Right forelimb (tissue), 1 donor: ENCODE measurements around the gene TRAF7.

Source experiments
- DNase-seq: peaks from one replicate; pipeline ENCODE4 v3.0.0-alpha.2; 2018

TRAF7 gene

GRCh38 chr16:2148714-2149629, 6.6 kb upstream of the TRAF7 start:
- DNase-seq, result peak; percentile 56

DNA sequence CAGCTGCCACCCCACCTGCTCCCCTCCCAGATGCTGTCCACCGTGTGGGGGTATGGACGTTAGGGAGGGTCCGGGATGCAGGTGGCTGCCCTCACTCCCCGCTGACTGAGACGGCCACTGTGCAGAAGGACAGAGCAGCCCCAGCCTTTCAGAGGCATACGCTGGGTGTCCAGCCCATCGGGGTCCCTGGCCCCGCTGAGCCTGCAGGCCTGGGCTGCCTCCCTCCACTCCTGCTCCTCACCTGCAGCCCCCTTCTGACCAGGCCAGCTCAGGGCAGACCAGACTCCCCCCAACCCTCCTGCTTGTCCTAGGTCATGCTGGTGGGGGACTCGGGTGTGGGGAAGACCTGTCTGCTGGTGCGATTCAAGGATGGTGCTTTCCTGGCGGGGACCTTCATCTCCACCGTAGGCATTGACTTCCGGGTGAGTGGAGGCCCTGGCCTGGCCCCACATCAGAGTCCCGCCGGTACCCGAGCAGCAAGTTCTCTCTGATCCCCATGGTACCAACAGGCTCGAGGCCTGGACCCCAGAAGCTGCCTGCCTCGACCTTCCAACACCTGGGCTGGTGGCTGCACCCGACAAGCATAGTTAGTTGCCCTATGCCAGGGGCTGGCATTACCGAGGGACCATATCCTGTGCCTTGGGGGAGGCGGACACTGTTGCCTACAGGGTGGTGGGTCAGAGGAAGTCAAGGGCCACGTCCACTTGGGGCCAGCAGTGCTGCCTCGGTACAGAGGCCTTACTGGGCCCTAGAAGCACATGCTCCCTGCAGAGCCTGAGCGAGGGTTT, 5.8 kb upstream of the TRAF7 start:
- peak; percentile 46 for DNase-seq

DNA sequence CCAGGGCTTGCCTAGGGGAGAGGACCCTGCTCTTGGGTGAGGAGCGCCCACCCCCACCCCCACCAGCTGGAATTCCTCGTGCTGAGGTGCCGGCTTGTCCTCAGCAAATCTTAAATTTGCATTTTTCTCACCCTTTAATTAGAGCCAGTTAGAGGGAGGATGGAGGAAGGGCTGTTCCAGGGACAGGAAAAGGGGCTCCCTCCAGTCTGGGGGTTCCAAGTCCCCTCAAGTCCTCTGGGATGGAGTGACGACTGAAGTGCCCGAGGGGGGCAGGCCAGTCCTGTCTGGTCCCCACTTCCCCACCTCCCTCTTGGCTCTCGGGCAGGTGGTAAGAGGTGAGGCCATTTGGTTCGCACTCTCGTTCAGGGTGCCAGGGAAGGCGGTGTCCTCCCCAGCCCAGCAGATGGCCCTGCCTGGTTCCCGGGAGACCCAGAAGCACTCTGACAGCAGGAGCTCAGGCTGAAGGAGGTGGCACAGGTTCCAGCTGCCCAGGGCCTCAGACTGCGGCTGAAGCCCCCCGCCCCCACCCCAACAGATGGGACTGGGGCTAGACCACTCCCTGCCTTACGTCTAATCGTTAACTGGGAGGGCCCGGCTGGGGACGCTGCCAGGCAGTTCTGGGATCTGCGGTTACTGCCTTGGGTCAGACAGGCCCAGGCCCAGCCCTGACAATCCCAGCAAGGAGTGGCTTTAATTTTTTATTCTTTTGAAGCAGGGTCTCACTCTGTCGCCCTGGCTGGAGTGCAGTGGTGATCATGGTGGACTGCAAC, 5.0 kb upstream of the TRAF7 start:
- DNase-seq, result no peak

DNA sequence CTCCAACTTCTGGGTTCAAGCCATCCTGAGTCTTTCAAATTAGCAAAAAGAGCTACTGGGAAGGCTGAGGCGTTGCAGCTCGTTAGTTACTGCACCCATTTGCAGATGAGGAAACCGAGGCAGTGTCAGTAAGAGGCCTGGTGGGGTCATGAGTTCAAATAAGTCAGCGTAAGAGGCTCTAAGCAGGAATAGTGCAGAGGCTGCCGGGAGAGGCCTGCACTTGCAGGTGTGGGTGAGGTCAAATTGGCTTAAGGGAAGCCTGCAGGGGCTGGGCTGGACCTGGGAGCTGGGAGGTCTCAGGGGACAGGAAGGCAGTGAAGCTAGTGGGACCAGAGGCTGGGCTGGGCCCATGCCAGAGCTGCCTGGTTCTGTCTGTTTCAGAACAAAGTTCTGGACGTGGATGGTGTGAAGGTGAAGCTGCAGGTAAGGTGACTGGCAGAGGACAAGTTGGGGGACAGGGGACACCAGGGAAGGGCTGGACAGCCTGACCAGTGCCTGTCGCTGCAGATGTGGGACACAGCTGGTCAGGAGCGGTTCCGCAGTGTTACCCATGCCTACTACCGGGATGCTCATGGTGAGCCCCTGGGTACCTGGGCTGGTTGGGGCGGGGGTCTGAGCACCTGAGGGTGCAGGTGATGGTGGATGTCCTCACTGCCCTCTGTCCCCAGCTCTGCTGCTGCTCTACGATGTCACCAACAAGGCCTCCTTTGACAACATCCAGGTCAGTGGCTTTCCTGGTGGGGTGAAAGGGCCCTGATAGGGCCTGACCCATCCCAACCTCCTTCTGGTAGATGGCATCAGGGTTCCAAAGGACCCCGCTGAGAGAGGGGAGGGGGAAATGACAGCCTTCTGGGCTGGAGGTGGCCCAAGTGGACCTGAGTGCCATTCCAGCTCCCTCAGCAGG, 4.1 kb upstream of the TRAF7 start:
- DNase-seq, result no peak

DNA sequence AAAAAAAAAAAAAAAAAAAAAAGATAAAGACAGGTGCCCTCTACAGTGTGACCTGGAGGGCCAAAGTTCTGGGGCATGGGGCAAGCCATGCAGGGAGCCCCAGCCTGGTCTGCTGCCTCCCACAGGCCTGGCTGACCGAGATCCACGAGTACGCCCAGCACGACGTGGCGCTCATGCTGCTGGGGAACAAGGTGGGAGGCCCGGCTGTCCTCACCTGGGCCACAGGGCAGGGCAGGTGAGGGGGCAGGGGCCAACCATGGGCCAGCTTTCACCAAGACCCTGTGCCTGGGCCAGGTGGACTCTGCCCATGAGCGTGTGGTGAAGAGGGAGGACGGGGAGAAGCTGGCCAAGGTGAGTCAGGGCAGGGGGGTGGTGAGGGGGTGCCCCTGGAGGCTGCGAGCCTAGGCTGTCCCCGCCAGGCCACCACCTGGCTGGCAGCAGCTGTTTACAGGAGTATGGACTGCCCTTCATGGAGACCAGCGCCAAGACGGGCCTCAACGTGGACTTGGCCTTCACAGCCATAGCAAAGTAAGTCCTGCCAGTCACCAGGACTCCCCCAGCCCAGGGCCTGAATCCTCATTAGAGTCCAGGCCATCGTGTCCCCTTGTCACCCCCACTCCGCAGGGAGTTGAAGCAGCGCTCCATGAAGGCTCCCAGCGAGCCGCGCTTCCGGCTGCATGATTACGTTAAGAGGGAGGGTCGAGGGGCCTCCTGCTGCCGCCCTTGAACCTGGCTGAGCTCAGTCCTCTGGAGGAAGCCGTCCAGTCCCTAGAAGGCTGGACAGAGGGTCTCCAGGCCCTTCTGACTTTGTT, 2.7 kb upstream of the TRAF7 start:
- no peak for DNase-seq

GRCh38 chr16:2154533-2155090, 970 bp upstream of the TRAF7 start:
- no peak for DNase-seq

DNA sequence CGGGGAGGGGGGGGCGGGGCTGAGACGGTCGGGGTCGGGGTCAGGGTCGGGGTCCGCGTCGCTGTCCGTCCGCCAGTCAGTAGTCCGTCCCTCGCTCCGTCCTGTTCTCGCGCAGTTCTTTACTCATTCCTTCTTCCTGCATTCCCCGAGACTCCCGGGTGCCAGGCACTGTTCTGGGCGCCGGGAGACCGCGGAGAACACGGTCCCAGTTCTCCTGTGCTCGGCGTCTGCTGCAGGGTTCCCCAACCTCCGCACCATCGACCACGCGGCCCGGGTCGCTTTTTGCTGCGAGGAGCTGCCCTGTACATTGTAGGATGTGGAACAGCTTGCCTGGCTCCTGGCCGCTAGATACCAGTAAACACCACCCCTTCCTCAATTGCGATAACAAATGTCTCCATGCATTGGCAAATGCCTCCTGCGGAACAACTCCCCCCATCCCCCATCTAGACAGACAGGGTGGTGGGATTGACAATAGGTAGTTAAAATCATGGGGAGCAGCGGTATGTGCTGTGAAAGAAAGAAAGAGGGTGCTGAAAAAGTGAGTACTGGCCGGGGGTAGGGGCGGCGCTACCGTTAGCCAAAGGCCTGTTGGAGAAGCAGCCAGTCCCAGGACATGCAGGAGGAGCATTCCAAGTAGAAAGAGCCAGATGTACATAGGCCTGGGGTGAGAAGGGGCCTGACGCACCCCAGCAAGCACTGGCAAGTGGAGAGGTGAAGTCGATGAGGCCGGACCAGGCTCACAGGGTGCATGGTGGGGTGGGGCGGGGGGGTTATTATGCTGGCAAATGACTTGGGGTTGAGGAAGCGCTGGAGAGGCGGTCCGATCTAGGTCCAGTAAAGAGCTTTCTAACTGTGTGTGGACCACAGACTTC, 631 bp downstream of the TRAF7 start:
- peak; percentile 76 for DNase-seq

DNA sequence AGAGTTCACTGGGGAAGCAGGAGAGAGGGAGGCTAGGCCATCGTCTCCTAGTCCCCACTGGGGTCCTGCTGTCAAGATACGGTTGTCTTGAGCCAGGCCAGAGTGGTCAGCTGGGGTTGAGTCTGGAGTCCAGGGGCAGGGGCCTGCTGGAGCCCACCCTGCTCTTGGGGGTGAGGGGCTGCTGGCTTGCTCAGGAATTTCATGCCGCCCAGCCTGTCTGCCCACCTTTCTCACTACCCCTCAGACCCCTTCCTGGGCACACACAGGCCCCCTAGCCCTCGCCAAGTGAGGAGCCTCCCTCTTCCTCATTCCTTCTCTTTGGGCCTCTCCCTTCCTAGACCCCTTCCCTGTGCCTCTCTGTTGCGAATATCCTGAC, 1.3 kb downstream of the TRAF7 start:
- no peak for DNase-seq

DNA sequence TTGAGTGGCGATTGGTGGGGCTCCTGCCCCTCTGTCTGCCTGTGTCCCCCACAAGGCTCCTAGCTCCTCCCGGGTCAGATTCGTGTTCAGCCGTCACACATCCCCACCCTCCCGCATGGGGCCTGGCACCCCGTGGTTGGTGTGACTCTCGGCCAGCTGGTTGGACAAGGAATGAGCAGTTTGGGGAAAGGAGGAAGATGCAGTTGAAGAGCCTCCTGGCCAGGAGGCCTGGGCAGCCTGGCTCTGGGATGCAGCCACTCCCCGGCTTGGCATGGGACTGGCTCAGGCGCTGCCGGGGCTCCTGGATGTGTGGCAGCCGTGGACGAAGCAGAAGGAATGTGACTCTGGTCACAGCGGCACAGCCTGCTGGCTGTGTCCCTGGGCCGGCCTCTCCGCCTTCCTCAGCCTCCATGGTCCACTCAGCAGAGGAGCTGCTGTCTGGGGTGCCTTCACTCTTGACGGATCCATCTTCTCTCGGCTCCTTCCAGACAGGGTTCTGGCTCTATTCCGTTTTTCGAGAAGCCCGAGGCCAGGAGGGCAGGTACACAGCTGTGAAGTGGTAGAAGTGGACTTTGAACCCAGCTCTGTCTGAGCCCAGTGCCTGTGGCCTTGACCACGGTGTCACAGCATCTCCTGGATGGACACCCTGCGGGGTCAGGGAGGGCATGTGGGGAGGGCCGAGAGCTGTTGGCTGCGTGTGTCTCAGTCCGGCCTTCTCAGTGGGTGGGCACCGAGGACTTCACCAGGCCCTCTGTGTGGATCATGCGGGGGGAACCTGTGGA, 2.1 kb downstream of the TRAF7 start:
- DNase-seq, result no peak

DNA sequence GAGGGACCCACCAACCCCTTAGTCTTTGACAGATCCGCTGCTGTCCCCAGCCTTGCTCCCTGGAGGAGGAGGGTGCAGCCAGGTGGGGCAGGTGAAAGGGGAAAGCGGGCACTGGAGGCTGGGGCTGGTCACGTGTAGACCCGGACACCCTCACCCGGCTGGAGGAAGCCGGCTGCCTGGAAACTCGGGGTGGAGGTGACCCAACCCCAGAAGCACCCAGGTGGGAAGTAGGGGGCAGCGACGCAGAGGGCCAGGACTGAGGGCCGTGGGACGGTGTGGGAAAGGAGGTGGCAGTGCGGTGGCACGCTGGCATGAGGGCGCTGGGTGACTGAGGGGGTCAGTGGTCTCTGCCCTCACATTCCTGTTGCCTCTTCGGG, 2.7 kb downstream of the TRAF7 start:
- DNase-seq, result no peak

DNA sequence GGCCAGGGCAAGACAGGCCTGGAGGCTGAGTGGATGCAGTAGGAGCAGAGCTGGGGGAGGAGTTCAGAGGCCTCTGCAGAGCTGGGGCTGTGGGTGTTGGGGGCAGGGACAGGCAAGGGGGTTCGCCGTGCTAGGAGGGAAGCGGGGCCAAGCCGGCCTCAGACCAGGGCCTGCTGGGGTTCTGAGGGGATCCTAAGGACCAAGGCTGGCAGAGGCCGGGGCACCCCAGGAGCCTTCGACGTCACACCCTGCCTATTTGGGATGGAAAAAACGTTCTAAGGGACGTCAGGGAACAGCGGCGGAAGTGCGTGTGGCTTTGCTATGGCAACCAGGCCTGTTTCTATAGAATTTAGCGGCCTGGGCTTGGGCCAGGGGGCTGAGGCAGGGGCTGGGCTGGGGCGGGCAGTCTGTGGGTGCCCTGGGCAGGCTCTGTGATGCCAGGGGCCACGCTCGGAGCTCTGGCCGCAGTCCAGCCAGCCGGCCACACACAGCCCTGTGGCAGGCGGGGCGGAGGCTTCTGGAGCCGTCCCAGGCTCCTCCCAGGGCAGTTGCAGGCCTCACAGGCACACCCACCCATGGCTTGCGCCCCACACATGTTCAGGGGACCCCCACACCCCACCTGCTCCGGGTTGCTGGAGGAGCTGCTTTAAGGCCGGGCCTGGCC, 3.7 kb downstream of the TRAF7 start:
- peak; percentile 89 for DNase-seq

GRCh38 chr16:2160915-2161551, 5.5 kb downstream of the TRAF7 start:
- DNase-seq, result no peak

DNA sequence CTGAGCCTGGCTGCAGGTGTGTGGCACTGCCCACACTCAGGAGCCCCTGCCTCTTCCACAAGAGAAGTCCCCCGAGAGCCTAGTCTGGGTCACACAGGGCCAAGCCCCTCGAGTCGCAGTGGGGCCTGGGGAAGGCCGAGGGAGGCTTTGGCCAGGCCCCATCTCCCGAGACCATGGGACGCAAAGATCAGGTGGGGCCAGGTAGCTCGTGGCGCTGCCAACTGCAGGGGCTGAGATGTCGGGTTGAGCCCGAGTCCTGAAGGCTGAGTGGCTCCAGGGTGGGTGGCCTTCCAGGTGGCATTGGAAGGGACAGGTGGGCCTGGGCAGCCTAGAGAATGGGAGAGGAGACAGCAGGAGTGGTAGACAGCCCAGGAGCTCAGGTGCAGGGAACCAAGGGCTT, 6.3 kb downstream of the TRAF7 start:
- no peak for DNase-seq

DNA sequence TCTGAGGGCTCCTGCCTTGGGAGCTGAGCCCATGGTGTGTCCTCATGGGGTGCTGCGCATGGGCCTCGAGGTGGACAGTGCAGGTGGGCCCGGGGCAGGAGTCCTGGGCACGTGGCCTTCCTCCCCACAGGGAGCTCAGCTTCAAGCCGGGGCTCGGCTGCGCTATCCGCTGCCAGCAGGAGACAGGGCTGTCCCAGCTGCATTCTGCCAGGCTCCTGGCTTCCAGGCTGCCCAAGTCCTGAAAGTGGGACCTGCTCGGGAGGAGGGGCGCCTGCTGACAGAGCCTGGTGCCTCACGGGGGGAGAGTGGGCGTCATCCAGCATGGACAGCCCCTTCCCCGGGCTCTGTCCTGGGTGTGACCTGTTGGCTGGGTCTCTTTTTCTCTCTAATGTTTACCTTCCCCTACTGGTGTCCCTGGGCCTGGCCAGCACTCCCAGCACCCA, 7.1 kb downstream of the TRAF7 start:
- DNase-seq, result no peak

DNA sequence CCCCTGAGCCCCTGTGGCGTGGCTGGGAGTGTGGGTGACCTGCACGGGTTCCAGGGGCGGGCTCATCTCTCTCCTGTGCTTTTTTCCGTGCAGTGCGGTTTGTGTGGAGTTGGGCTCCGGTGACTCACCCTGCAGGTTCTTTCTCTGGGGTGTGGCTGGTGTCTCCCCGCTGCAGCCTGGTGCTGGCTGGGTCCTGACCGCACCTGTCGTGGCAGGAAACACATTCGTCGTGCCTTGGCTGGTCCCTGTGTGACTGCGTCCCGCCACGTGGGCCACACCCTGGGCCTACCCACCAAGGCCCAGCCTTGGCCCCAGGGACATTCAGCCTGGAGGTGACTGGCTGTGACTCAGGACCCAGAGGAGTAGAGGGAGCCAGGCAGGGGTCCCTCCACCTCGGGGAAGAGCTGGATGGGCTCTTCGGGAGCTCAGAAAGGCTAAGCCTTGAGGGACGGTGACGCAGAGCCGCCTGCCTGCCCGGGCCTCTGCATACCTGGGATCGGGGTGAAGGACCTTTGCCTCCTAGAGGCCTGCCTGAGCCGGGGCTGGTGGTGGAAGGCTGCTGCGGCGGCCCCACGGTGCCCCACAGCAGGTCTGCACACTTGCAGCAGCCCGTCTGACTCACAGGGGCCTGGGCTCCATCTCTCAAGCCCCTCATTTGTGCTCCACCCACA, 7.8 kb downstream of the TRAF7 start:
- no peak for DNase-seq

DNA sequence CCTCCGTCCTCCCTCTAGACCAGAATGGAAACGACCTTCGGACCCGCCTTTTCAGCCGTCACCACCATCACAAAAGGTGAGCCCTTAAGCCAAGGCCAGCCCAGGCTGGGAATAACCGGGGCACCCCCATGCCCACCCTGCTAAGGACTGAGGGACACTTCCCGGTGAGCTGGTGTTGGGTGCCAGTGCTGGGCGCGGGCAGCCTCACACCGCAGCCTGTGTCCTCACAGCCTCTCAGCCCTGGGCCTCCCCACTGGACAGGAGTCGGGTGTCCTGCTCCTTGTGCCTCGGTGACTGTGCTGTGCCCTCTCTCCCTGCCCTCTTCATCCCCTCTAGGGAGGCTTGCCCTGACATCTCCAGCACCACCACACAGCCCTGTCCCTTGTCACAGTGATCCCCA, 10.3 kb downstream of the TRAF7 start:
- no peak for DNase-seq

DNA sequence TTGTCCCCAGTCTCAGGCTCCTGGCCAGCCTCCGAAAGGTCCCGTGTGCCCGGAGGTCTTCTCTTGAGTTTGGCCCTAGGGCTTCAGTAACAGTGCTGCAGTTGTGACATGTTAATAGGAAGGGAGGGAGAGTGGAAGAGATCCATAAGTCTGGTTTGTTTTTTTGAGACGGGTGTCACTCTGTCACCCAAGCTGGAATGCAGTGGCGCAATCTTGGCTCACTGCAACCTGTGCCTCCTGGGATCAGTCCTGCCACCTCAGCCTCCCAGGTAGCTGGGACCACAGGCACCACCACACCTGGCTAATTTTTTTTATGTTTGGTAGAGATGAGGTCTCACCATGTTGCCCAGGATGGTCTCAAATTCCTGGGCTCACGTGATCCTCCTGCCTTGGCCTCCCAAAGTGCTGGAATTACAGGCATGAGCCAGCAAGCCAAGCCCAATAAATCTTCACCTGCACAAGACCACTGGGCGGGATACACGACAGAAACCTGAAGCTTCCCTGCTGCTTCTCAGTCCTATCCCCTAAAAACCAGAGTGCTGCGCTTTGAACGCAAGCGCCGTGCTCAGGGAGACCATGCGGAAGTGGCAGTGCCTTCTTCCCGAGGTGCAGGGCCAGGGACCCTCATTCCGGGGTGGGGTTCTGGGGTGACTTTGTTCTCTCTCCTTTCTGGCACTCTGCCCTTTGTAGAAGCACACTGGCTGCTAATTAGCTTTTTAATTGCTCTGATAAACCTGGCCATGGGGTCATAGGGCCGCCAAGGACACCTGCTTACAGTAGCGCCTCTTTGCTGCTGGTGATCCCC, 10.9 kb downstream of the TRAF7 start:
- no peak for DNase-seq
